ENCODE measurements around the gene HOOK2. TPM values are rescaled to one million over a fixed set of nuclear protein-coding genes. Genes with fewer than 3 reads are reported as not detected.

HOOK2 gene
- total RNA-seq, 3 donors from 2014 or later (not counting 1 experiment from before 2014, with no cell fraction given), result 13.3 to 15.3 (median 13.9) TPM

DNA sequence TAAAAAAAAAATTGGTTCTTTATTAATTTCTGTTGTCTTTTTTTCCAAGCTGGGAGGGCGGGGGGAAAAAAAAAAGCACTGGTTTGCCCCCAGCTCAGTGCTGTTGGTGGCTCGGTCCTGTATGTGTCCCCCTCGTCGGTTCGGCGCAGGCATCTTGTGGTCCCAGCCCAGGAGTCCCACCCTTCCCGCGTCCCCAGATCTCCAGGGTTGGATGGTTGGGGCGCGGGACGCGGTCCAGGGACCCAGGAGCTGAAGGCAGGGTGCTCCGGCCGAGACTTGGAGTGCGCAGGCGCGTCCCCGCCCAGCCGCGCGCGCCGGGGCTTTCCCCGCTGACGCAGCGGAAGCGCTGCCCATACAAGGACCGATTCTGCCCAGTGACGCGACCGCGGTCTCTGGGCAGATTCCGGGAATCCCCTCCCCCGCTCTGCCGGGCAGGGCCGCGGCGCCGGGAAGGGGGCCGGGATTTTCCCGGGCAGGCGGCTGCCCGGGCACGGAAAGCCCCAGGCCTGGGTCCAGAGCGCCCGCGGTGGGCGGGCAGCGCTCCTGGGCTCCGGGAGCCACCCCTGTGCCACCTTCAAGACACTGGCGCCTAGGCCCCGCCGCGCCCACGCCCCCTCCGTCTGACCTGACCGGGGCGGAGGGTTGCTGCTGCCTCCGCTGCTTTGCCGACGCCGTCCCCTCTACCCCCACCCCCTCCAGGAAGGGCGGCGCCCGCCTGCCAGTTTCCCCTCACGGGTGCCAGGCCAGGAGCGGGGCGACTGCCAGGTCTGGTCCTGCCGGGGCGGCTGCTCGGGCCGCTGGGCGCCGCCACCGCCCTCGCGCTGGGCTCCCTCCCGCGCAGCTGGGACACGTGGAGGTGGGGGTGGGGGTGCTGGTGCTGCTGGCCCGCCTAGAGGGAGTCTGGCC lies 18.2 kb upstream of the HOOK2 start:
- Histone ChIP-seq H3K4me1 (ENCODE audit: control insufficient read depth, insufficient read depth, low read length) (peaks cover 44% of the 10 kb centered on the region), H3K27me3 (ENCODE audit: control insufficient read depth, insufficient read depth, low read length) (no peaks in the 10 kb centered on the region), H3K36me3 (ENCODE audit: control insufficient read depth, insufficient read depth, low read length) (no peaks in the 10 kb centered on the region), H3K9me3 (ENCODE audit: control insufficient read depth, insufficient read depth, low read length) (no peaks in the 10 kb centered on the region), H3K27ac (ENCODE audit: low read length) (peak overlapping the region; percentile 93), H3K4me3 (ENCODE audit: low read length) (peak overlapping the region; percentile 95)
- H3K36me3 Mint-ChIP-seq, result no peaks in the 10 kb centered on the region
- peaks cover 39 to 46% of the 10 kb centered on the region in 2 donors for H3K4me1 Mint-ChIP-seq
- no peaks in the 10 kb centered on the region for H3K27me3 Mint-ChIP-seq (ENCODE audit: low read depth in 2 of 2)
- DNase-seq (peak; percentile 97 to 99), ATAC-seq (peak; percentile 39 to 63 (median 52))
- no peaks in the 10 kb centered on the region for H3K9me3 Mint-ChIP-seq
- peak overlapping the region; percentile 96 for H3K4me3 Mint-ChIP-seq
- WGBS (ENCODE audit: insufficient coverage), result under 1% methylated on average over 81 of the region's 81 CpGs
- intact Hi-C loops (cut with micrococcal nuclease), result loop anchor here (2.0 to 10.0 kb wide), 5 partner anchors 57 to 361 kb away; partner anchors contain the start of genes CALR, GET3, IER2 and STX10
- H3K27ac Mint-ChIP-seq, result peak overlapping the region; percentile 97 to 99
- TF ChIP-seq, protein P1, sequence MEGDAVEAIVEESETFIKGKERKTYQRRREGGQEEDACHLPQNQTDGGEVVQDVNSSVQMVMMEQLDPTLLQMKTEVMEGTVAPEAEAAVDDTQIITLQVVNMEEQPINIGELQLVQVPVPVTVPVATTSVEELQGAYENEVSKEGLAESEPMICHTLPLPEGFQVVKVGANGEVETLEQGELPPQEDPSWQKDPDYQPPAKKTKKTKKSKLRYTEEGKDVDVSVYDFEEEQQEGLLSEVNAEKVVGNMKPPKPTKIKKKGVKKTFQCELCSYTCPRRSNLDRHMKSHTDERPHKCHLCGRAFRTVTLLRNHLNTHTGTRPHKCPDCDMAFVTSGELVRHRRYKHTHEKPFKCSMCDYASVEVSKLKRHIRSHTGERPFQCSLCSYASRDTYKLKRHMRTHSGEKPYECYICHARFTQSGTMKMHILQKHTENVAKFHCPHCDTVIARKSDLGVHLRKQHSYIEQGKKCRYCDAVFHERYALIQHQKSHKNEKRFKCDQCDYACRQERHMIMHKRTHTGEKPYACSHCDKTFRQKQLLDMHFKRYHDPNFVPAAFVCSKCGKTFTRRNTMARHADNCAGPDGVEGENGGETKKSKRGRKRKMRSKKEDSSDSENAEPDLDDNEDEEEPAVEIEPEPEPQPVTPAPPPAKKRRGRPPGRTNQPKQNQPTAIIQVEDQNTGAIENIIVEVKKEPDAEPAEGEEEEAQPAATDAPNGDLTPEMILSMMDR (IDR thresholded peaks at IDR 0.05), result no peak

DNA sequence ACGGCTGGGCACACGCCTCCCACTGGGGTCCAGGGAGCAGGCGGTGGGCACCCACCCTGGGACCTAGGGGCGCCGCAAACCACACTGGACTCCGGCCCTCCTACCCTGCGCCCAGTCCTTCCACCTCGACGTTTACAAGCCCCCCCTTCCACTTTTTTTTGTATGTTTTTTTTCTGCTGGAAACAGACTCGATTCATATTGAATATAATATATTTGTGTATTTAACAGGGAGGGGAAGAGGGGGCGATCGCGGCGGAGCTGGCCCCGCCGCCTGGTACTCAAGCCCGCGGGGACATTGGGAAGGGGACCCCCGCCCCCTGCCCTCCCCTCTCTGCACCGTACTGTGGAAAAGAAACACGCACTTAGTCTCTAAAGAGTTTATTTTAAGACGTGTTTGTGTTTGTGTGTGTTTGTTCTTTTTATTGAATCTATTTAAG lies 17.5 kb upstream of the HOOK2 start:
- Mint-ChIP-seq H3K27ac (peak overlapping the region; percentile 97 to 99), H3K27me3 (ENCODE audit: low read depth in 2 of 2) (no peaks in the 10 kb centered on the region), H3K9me3 (no peaks in the 10 kb centered on the region), H3K4me3 (peak overlapping the region; percentile 96), H3K36me3 (no peaks in the 10 kb centered on the region), H3K4me1 (peaks cover 39 to 46% of the 10 kb centered on the region in 2 donors)
- Histone ChIP-seq H3K27ac (ENCODE audit: low read length) (peak overlapping the region; percentile 93), H3K36me3 (ENCODE audit: control insufficient read depth, insufficient read depth, low read length) (no peaks in the 10 kb centered on the region), H3K27me3 (ENCODE audit: control insufficient read depth, insufficient read depth, low read length) (no peaks in the 10 kb centered on the region), H3K4me1 (ENCODE audit: control insufficient read depth, insufficient read depth, low read length) (peaks cover 47% of the 10 kb centered on the region), H3K4me3 (ENCODE audit: low read length) (peak overlapping the region; percentile 95), H3K9me3 (ENCODE audit: control insufficient read depth, insufficient read depth, low read length) (no peaks in the 10 kb centered on the region)
- ATAC-seq, result no peak
- TF ChIP-seq, protein P1 (IDR thresholded peaks at IDR 0.05), result no peak
- 0% methylated on average over 20 of the region's 22 CpGs for WGBS (ENCODE audit: insufficient coverage)
- intact Hi-C loops (cut with micrococcal nuclease), result loop anchor here (2.0 to 10.0 kb wide), 5 partner anchors 56 to 362 kb away; partner anchors contain the start of genes CALR, GET3, IER2 and STX10
- DNase-seq, result no peak

DNA sequence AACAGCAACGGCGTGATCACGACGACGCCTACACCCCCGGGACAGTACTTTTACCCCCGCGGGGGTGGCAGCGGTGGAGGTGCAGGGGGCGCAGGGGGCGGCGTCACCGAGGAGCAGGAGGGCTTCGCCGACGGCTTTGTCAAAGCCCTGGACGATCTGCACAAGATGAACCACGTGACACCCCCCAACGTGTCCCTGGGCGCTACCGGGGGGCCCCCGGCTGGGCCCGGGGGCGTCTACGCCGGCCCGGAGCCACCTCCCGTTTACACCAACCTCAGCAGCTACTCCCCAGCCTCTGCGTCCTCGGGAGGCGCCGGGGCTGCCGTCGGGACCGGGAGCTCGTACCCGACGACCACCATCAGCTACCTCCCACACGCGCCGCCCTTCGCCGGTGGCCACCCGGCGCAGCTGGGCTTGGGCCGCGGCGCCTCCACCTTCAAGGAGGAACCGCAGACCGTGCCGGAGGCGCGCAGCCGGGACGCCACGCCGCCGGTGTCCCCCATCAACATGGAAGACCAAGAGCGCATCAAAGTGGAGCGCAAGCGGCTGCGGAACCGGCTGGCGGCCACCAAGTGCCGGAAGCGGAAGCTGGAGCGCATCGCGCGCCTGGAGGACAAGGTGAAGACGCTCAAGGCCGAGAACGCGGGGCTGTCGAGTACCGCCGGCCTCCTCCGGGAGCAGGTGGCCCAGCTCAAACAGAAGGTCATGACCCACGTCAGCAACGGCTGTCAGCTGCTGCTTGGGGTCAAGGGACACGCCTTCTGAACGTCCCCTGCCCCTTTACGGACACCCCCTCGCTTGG lies 16.9 kb upstream of the HOOK2 start:
- Mint-ChIP-seq H3K4me1 (peaks cover 39 to 46% of the 10 kb centered on the region in 2 donors), H3K27ac (peak overlapping the region; percentile 97 to 99), H3K36me3 (no peaks in the 10 kb centered on the region), H3K9me3 (no peaks in the 10 kb centered on the region), H3K4me3 (peak overlapping the region; percentile 96), H3K27me3 (ENCODE audit: low read depth in 2 of 2) (no peaks in the 10 kb centered on the region)
- no peaks in the 10 kb centered on the region for H3K36me3 ChIP-seq (ENCODE audit: control insufficient read depth, insufficient read depth, low read length)
- no peaks in the 10 kb centered on the region for H3K9me3 ChIP-seq (ENCODE audit: control insufficient read depth, insufficient read depth, low read length)
- intact Hi-C loops (cut with micrococcal nuclease), result loop anchor here (2.0 to 10.0 kb wide), 5 partner anchors 55 to 363 kb away; partner anchors contain the start of genes CALR, GET3, IER2 and STX10
- TF ChIP-seq, protein P1 (IDR thresholded peaks at IDR 0.05), result no peak
- peak in 1 of 3 donors; percentile 1 for ATAC-seq
- H3K4me1 ChIP-seq (ENCODE audit: control insufficient read depth, insufficient read depth, low read length), result peaks cover 48% of the 10 kb centered on the region
- under 1% methylated on average over 84 of the region's 84 CpGs for WGBS (ENCODE audit: insufficient coverage)
- H3K27me3 ChIP-seq (ENCODE audit: control insufficient read depth, insufficient read depth, low read length), result no peaks in the 10 kb centered on the region
- H3K27ac ChIP-seq (ENCODE audit: low read length), result peak overlapping the region; percentile 93
- peak overlapping the region; percentile 95 for H3K4me3 ChIP-seq (ENCODE audit: low read length)
- DNase-seq, result peak; percentile 73 to 83
